Amniotic stem cell (primary cell): Measurements from ENCODE around the gene ALKBH6.

Source experiments
- DNase-seq: peaks from one replicate; lab custom pipeline; 2025; lab: John Stamatoyannopoulos, UW

The ALKBH6 gene

GRCh38 chr19:36030264-36031148 lies 16.5 kb upstream of the ALKBH6 start:
- DNase-seq: no peak

- DNase-seq: no peak
Measured at GRCh38 chr19:36028313-36029041, 14.5 kb upstream of the ALKBH6 start.

- DNase-seq: no peak
Measured at GRCh38 chr19:36027696-36028095, 13.7 kb upstream of the ALKBH6 start.

- DNase-seq: no peak
Measured at GRCh38 chr19:36026091-36026876, 12.3 kb upstream of the ALKBH6 start.

GRCh38 chr19:36025541-36025940 lies 11.5 kb upstream of the ALKBH6 start:
- no peak for DNase-seq

- DNase-seq: no peak
Measured at GRCh38 chr19:36023432-36023831, 9.4 kb upstream of the ALKBH6 start.

- DNase-seq: no peak
Measured at GRCh38 chr19:36019061-36019670, 5.2 kb upstream of the ALKBH6 start.

GRCh38 chr19:36013280-36014011 lies 567 bp downstream of the ALKBH6 start:
- DNase-seq: no peak

- DNase-seq: no peak
Measured at GRCh38 chr19:36010402-36010801, 3.6 kb downstream of the ALKBH6 start.

- no peak for DNase-seq
Measured at GRCh38 chr19:36009633-36010379, 4.2 kb downstream of the ALKBH6 start.

GRCh38 chr19:36009220-36009619 lies 4.8 kb downstream of the ALKBH6 start:
- DNase-seq: no peak

- DNase-seq: no peak
Measured at GRCh38 chr19:36008336-36008978, 5.6 kb downstream of the ALKBH6 start, which contains the start of gene SYNE4. SYNE4 (minus strand) TSS chr19:36008813; CDS start chr19:36008681, 132 bp downstream.

GRCh38 chr19:36006955-36007354 lies 7.1 kb downstream of the ALKBH6 start:
- DNase-seq: no peak

GRCh38 chr19:36003284-36003683 lies 10.7 kb downstream of the ALKBH6 start:
- no peak for DNase-seq

GRCh38 chr19:36001605-36002004 lies 12.4 kb downstream of the ALKBH6 start:
- DNase-seq: no peak

GRCh38 chr19:35996777-35997176 lies 17.2 kb downstream of the ALKBH6 start:
- DNase-seq: no peak

GRCh38 chr19:35995048-35995993 lies 18.7 kb downstream of the ALKBH6 start, which contains the start of gene SDHAF1:
SDHAF1 (plus strand) TSS chr19:35995188; CDS start chr19:35995275, 87 bp downstream.
- DNase-seq: peak; percentile 76

GRCh38 chr19:35993923-35994598 lies 20.0 kb downstream of the ALKBH6 start:
- DNase-seq: no peak
